Measurements from ENCODE around the gene KCNK3.
A peak's percentile ranks its signal among the peaks of the same experiment; 100 is the strongest.

- TF ChIP-seq, protein P1, sequence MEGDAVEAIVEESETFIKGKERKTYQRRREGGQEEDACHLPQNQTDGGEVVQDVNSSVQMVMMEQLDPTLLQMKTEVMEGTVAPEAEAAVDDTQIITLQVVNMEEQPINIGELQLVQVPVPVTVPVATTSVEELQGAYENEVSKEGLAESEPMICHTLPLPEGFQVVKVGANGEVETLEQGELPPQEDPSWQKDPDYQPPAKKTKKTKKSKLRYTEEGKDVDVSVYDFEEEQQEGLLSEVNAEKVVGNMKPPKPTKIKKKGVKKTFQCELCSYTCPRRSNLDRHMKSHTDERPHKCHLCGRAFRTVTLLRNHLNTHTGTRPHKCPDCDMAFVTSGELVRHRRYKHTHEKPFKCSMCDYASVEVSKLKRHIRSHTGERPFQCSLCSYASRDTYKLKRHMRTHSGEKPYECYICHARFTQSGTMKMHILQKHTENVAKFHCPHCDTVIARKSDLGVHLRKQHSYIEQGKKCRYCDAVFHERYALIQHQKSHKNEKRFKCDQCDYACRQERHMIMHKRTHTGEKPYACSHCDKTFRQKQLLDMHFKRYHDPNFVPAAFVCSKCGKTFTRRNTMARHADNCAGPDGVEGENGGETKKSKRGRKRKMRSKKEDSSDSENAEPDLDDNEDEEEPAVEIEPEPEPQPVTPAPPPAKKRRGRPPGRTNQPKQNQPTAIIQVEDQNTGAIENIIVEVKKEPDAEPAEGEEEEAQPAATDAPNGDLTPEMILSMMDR (IDR thresholded peaks at IDR 0.05) = peak; percentile 37
- TF ChIP-seq EZH2 (IDR thresholded peaks at IDR 0.05; ENCODE audit: borderline replicate concordance, insufficient read depth, low read depth, low read length, poor library complexity, severe bottlenecking) = no peak
Measured at GRCh38 chr2:26770986-26771586, 78.6 kb downstream of the KCNK3 start.

Data from B cell (primary cell).